H1 (cell line): ENCODE data around the gene UBASH3A. TPM values are rescaled to one million over a fixed set of nuclear protein-coding genes. Genes with fewer than 3 reads are reported as not detected.
A peak's percentile ranks its signal among the peaks of the same experiment; 100 is the strongest.

Experiments
- CTCF ChIA-PET: fragments of 300-600 bp; sonication (Branson Sonifier 250); formaldehyde crosslinking; loops from one replicate; lab custom pipeline; 2021; ENCODE audit not compliant: partially characterized antibody; lab: Charles Lee
- POLR2A ChIA-PET: fragments of 300-600 bp; sonication (Branson Sonifier 250); formaldehyde crosslinking; loops from one replicate; lab custom pipeline; 2021; ENCODE audit warnings: inconsistent platforms; ENCODE audit not compliant: partially characterized antibody; lab: Charles Lee
- DNase-seq, 2 experiments: peaks; one replicate each; pipeline versions ENCODE4 v3.0.0 to v3.0.0-alpha.2; 2010 to 2022; ENCODE audit warnings: low spot score in 2 of 2, low read depth in 1 of 2, mixed read lengths in 1 of 2
- FAIRE-seq: peaks from 2 replicates; lab custom pipeline; 2011; peaks lifted over from hg19 to GRCh38; lab: Jason Lieb, UNC
- H2AFZ ChIP-seq: 2 replicates; pipeline ENCODE4 v1.8.1; 2012; ENCODE audit warnings: low read length, inconsistent platforms
- H2AK5ac ChIP-seq: 2 replicates; pipeline ENCODE4 v1.6.1; 2013; ENCODE audit warnings: low read depth, low read length
- H2BK120ac ChIP-seq: replicated peaks from 2 replicates; pipeline ENCODE3; 2013; ENCODE audit warnings: low read depth, low read length, inconsistent platforms
- H2BK12ac ChIP-seq: 2 replicates; pipeline ENCODE4 v1.6.1; 2013; ENCODE audit warnings: low read depth, low read length
- H2BK15ac ChIP-seq: 2 replicates; pipeline ENCODE4 v1.6.1; 2013; ENCODE audit warnings: low read length
- H2BK20ac ChIP-seq: 2 replicates; pipeline ENCODE4 v1.6.1; 2013; ENCODE audit warnings: low read length
- H2BK5ac ChIP-seq: 2 replicates; pipeline ENCODE4 v1.6.1; 2013; ENCODE audit warnings: low read depth, low read length
- H3K14ac ChIP-seq: 2 replicates; pipeline ENCODE4 v1.6.1; 2013; ENCODE audit warnings: inconsistent platforms; ENCODE audit not compliant: insufficient read length
- H3K18ac ChIP-seq: 2 replicates; pipeline ENCODE4 v1.6.1; 2013; ENCODE audit warnings: low read length; ENCODE audit errors: extremely low read depth
- H3K23ac ChIP-seq: 2 replicates; pipeline ENCODE4 v1.6.1; 2013; ENCODE audit warnings: inconsistent platforms; ENCODE audit not compliant: insufficient read length
- H3K23me2 ChIP-seq: 2 replicates; pipeline ENCODE4 v1.6.1; 2013; ENCODE audit warnings: low read depth, low read length
- H3K27ac ChIP-seq: 2 replicates; pipeline ENCODE4 v1.6.1; 2011; ENCODE audit warnings: low read depth, low read length, inconsistent platforms
- H3K27me3 ChIP-seq, 4 experiments: replicated peaks in 1 of 4; 1 replicate in 1 of 4; 2 replicates in 3 of 4; pipeline versions ENCODE4 v1.6.1 to v1.8.1; 2011 to 2013; ENCODE audit warnings: low read length in 3 of 4, mild to moderate bottlenecking in 3 of 4, inconsistent platforms in 2 of 4, mixed read lengths in 2 of 4, moderate library complexity in 1 of 4; ENCODE audit not compliant: control insufficient read depth in 3 of 4, insufficient read depth in 3 of 4; ENCODE audit errors: extremely low read depth in 1 of 4
- H3K36me3 ChIP-seq, 4 experiments: 2 replicates each; pipeline versions ENCODE4 v1.6.1 to v1.8.1; 2011 to 2013; ENCODE audit warnings: mild to moderate bottlenecking in 4 of 4, low read length in 3 of 4, moderate library complexity in 2 of 4, control low read depth in 1 of 4, inconsistent platforms in 1 of 4; ENCODE audit not compliant: insufficient read depth in 4 of 4, control insufficient read depth in 2 of 4
- H3K4ac ChIP-seq: replicated peaks from 2 replicates; pipeline ENCODE3; 2013; ENCODE audit warnings: low read length, low read depth, mixed read lengths, inconsistent platforms; ENCODE audit not compliant: insufficient read length
- H3K4me1 ChIP-seq, 4 experiments: replicated peaks in 1 of 4; 1 replicate in 1 of 4; 2 replicates in 3 of 4; pipeline versions ENCODE4 v1.6.1 to v1.8.1; 2011 to 2013; ENCODE audit warnings: low read length in 3 of 4, inconsistent platforms in 2 of 4, mixed read lengths in 1 of 4; ENCODE audit not compliant: insufficient read depth in 4 of 4, control insufficient read depth in 3 of 4
- H3K4me2 ChIP-seq, 2 experiments: 2 replicates each; pipeline versions ENCODE4 v1.6.1 to v1.8.1; 2011 to 2013; ENCODE audit warnings: low read depth in 2 of 2, low read length in 2 of 2, control low read depth in 1 of 2, inconsistent platforms in 1 of 2, mild to moderate bottlenecking in 1 of 2; ENCODE audit not compliant: insufficient read depth in 1 of 2
- H3K4me3 ChIP-seq, 4 experiments: fragments of 200-600, 300-600 bp in 1 of 4; sonication (generic), shearing (Covaris generic), sonication (Bioruptor Twin) in 1 of 4; 2 replicates each; pipeline versions ENCODE4 v1.5.1 to v1.8.1; 2011 to 2016; ENCODE audit warnings: low read length in 4 of 4, low read depth in 3 of 4, control low read depth in 2 of 4, inconsistent platforms in 2 of 4, mild to moderate bottlenecking in 2 of 4, mixed read lengths in 1 of 4, moderate library complexity in 1 of 4; ENCODE audit not compliant: insufficient read depth in 2 of 4; ENCODE audit errors: extremely low read depth in 1 of 4
- H3K56ac ChIP-seq: replicated peaks from 2 replicates; pipeline ENCODE3; 2013; ENCODE audit warnings: low read depth, mild to moderate bottlenecking, mixed read lengths, low read length, inconsistent platforms; ENCODE audit not compliant: insufficient read length
- H3K79me1 ChIP-seq: 2 replicates; pipeline ENCODE4 v1.6.1; 2013; ENCODE audit warnings: low read depth, low read length, control low read depth
- H3K79me2 ChIP-seq, 2 experiments: 2 replicates each; pipeline versions ENCODE4 v1.6.1 to v1.8.1; 2012 to 2013; ENCODE audit warnings: low read length in 2 of 2, mild to moderate bottlenecking in 2 of 2, inconsistent platforms in 1 of 2; ENCODE audit not compliant: insufficient read depth in 2 of 2, control insufficient read depth in 1 of 2
- H3K9ac ChIP-seq, 4 experiments: replicated peaks in 1 of 4; 1 replicate in 1 of 4; 2 replicates in 3 of 4; pipeline versions ENCODE4 v1.6.1 to v1.8.1; 2011 to 2013; ENCODE audit warnings: low read depth in 3 of 4, low read length in 3 of 4, control low read depth in 2 of 4, mild to moderate bottlenecking in 2 of 4, moderate library complexity in 2 of 4, inconsistent platforms in 1 of 4; ENCODE audit errors: extremely low read depth in 1 of 4
- H3K9me3 ChIP-seq, 2 experiments: 2 replicates each; pipeline versions ENCODE4 v1.6.1 to v1.8.1; 2012 to 2013; ENCODE audit warnings: mild to moderate bottlenecking in 2 of 2, moderate library complexity in 2 of 2, control low read depth in 1 of 2, inconsistent platforms in 1 of 2, low read depth in 1 of 2, low read length in 1 of 2, mixed read lengths in 1 of 2; ENCODE audit not compliant: insufficient read depth in 2 of 2
- H4K20me1 ChIP-seq, 2 experiments: replicated peaks in 1 of 2; 2 replicates each; pipeline versions ENCODE3 to v1.8.1; 2011 to 2013; ENCODE audit warnings: inconsistent platforms in 2 of 2, low read length in 2 of 2, mild to moderate bottlenecking in 1 of 2; ENCODE audit not compliant: insufficient read depth in 2 of 2, control insufficient read depth in 1 of 2
- H4K5ac ChIP-seq: 2 replicates; pipeline ENCODE4 v1.6.1; 2013; ENCODE audit warnings: low read length, low read depth, mixed read lengths, inconsistent platforms; ENCODE audit not compliant: insufficient read length
- H4K8ac ChIP-seq: 2 replicates; pipeline ENCODE4 v1.8.0; 2013; ENCODE audit warnings: mild to moderate bottlenecking, moderate library complexity, low read length, inconsistent platforms; ENCODE audit not compliant: insufficient read depth; ENCODE audit errors: extremely low read depth
- H4K91ac ChIP-seq: replicated peaks from 2 replicates; pipeline ENCODE3; 2013; ENCODE audit warnings: low read length, mixed read lengths, inconsistent platforms; ENCODE audit not compliant: insufficient read length
- CEBPB ChIP-seq: IDR thresholded peaks from 2 replicates; pipeline ENCODE4 v1.6.1; 2012; ENCODE audit warnings: low read depth, low read length
- MAFK ChIP-seq: IDR thresholded peaks from 2 replicates; pipeline ENCODE4 v1.6.1; 2012; ENCODE audit warnings: low read depth, mild to moderate bottlenecking, improper control_type of control experiment, low read length
- POLR2A ChIP-seq, 2 experiments: IDR thresholded peaks; 1 replicate in 1 of 2; 2 replicates in 1 of 2; pipeline ENCODE4 v1.6.1; 2011; ENCODE audit warnings: low read depth in 2 of 2, low read length in 2 of 2, mild to moderate bottlenecking in 2 of 2; ENCODE audit errors: control extremely low read depth in 1 of 2
- POU5F1 ChIP-seq: IDR thresholded peaks from 2 replicates; pipeline ENCODE4 v1.6.1; 2011; ENCODE audit warnings: low read depth, mild to moderate bottlenecking, low read length, moderate library complexity
- RAD21 ChIP-seq, 2 experiments: IDR thresholded peaks in 1 of 2; conservative IDR thresholded peaks in 1 of 2; 2 replicates each; pipeline ENCODE4 v1.6.1; 2011; ENCODE audit warnings: low read depth in 2 of 2, low read length in 2 of 2, improper control_type of control experiment in 1 of 2, inconsistent platforms in 1 of 2, mild to moderate bottlenecking in 1 of 2, moderate library complexity in 1 of 2
- SIRT6 ChIP-seq: IDR thresholded peaks from one replicate; pipeline ENCODE4 v1.7.1; 2012; ENCODE audit warnings: low read length, inconsistent platforms
- SIX5 ChIP-seq: IDR thresholded peaks from 2 replicates; pipeline ENCODE4 v1.6.1; 2011; ENCODE audit warnings: mild to moderate bottlenecking, low read depth, low read length
- SP4 ChIP-seq: IDR thresholded peaks from 2 replicates; pipeline ENCODE4 v1.6.1; 2012; ENCODE audit warnings: low read length, inconsistent platforms
- TAF1 ChIP-seq: IDR thresholded peaks from 2 replicates; pipeline ENCODE4 v1.6.1; 2011; ENCODE audit warnings: mild to moderate bottlenecking, low read depth, low read length
- TEAD4 ChIP-seq: IDR thresholded peaks from 2 replicates; pipeline ENCODE4 v1.6.1; 2012; ENCODE audit warnings: low read depth, low read length, inconsistent platforms, mixed read lengths
- WGBS, 2 experiments: shearing (Covaris generic) in 1 of 2; methylation state at CpG; one replicate each; pipeline versions ENCODE4 v1.1.6 to v1.1.7; 2013 to 2015; ENCODE audit warnings: low lambda C conversion rate in 2 of 2, mixed read lengths in 2 of 2, inconsistent platforms in 1 of 2, low coverage in 1 of 2, missing lambda C conversion rate in 1 of 2; ENCODE audit not compliant: insufficient replicate concordance in 2 of 2, insufficient coverage in 1 of 2, insufficient read length in 1 of 2; ENCODE audit errors: extremely low coverage in 1 of 2, missing lambda C conversion rate in 1 of 2; 5-methylcytosine and 5-hydroxymethylcytosine counted together
- polyA plus RNA-seq, 7 experiments: library from polyadenylated mRNA; depleted of rRNA in 3 of 7; stranded (reverse) in 5 of 7; unstranded in 2 of 7; fragments of >200 nt in 5 of 7; fragments of 200-250 nt in 2 of 7; gene quantifications; 1 replicate in 5 of 7; 2 replicates in 1 of 7; 4 replicates in 1 of 7; pipeline versions ENCODE4 v1.2.1 to v1.2.3, GENCODE V29; 2011 to 2013; ENCODE audit warnings: missing spikeins in 2 of 7, mixed read lengths in 2 of 7
- total RNA-seq: library from RNA; stranded (reverse); fragmentation: NEBNext Ultra II Directional; extraction: Animal tissue kit (Norgen Biotek cat#: 25700); gene quantifications from 2 replicates; pipeline ENCODE4 v1.2.1, GENCODE V29; 2021

The UBASH3A gene
- total and polyA plus RNA-seq, 2 of the 8 experiments (the other 6 are each of a cell fraction or from before 2014, with no cell fraction given) = not detected

DNA sequence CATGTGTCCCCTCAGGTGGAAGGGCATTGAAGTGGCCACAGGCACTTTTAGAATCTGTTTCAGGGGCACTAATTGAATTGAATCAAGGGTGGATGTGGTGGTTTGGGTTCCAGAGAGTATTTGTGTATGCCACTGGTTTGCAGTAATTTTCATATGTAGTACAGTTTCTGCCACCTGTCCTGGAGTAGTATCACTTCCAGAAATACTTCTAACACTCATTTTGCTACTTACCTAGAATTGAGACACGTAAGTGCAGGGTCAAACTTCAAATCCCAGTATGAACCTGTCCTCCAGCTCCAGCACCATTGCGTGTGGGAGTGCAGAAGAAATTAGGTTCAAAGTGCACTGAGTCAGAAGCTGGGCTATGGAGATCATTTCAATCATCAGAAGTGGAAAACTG is 65.6 kb downstream of the UBASH3A start:
- no peak overlapping the region for H3K4ac ChIP-seq
- H3K23ac ChIP-seq = no peak overlapping the region
- H3K27ac ChIP-seq = no peak overlapping the region
- H3K9me3 ChIP-seq = no peaks in the 10 kb centered on the region
- H3K79me1 ChIP-seq = no peaks in the 10 kb centered on the region
- no peak overlapping the region for H2AK5ac ChIP-seq
- no peak for FAIRE-seq
- no peak for DNase-seq
- H3K23me2 ChIP-seq = no peaks in the 10 kb centered on the region; the same call in 1 of the 2 replicates
- no peak overlapping the region for H2AFZ ChIP-seq
- peaks cover under 1 to 12% (median 4%) of the 10 kb centered on the region in 4 experiments; a peak in 5 of 7 replicates for H3K4me1 ChIP-seq
- no peaks in the 10 kb centered on the region for H3K36me3 ChIP-seq
- no peak overlapping the region for H3K56ac ChIP-seq
- H3K4me2 ChIP-seq = no peak overlapping the region
- CTCF ChIA-PET = interaction anchor here (0.8 to 1.6 kb wide), 6 partner anchors 12 to 68 kb away, joined by 3 to 4 read pairs (median 4); partner anchors contain the start of gene SLC37A1
- no peaks in the 10 kb centered on the region for H4K20me1 ChIP-seq
- no peak overlapping the region for H4K5ac ChIP-seq
- WGBS, 2 experiments = 89% methylated on average over 2 of the region's 2 CpGs; no CpG with 5 or more reads in 1 of the 2 experiments
- 0 out of 2 replicates have a peak overlapping the region, but pooled peaks have one; percentile 19 for H2BK15ac ChIP-seq
- H3K9ac ChIP-seq = no peak overlapping the region
- no peak overlapping the region for H3K18ac ChIP-seq
- no peak overlapping the region for H2BK5ac ChIP-seq
- no peak overlapping the region for H2BK20ac ChIP-seq
- no peak overlapping the region for H2BK12ac ChIP-seq
- H3K27me3 ChIP-seq = no peaks in the 10 kb centered on the region; a peak in 1 of 7 replicates
- no peak overlapping the region for H4K8ac ChIP-seq
- no peak overlapping the region for H3K4me3 ChIP-seq
- no peak overlapping the region for H3K14ac ChIP-seq
- H2BK120ac ChIP-seq = no peak overlapping the region
- POLR2A ChIA-PET = no interaction called here
- H3K79me2 ChIP-seq = no peaks in the 10 kb centered on the region
- H4K91ac ChIP-seq = no peak overlapping the region
- no peak for TF ChIP-seq TAF1
- TF ChIP-seq MAFK = no peak
- no peak for TF ChIP-seq SIX5
- no peak for TF ChIP-seq POLR2A (IDR thresholded peaks at IDR 0.05; ENCODE audit: control extremely low read depth in 1 of 2, low read depth in 2 of 2, low read length in 2 of 2)
- TF ChIP-seq SIRT6 = no peak
- TF ChIP-seq SP4 = no peak
- no peak for TF ChIP-seq POU5F1
- no peak for TF ChIP-seq RAD21 (IDR thresholded peaks at IDR 0.05 in 1 of 2, conservative IDR thresholded peaks at IDR 0.05 in 1 of 2; ENCODE audit: low read depth in 2 of 2, low read length in 2 of 2)
- no peak for TF ChIP-seq TEAD4
- no peak for TF ChIP-seq CEBPB
